ENCODE results near the gene DUSP7.

Gene DUSP7

GRCh38 chr3:52015438-52016228, 40.7 kb downstream of the DUSP7 start:
- no peak for TF ChIP-seq POLR2AphosphoS5 (IDR thresholded peaks at IDR 0.05; ENCODE audit: low read depth, low read length)
- no peak for TF ChIP-seq FOXP2 (optimal IDR thresholded peaks at IDR 0.05; ENCODE audit: borderline replicate concordance, extremely low read depth, extremely low read length, insufficient read depth)
- no peak for TF ChIP-seq TAF1 (IDR thresholded peaks at IDR 0.05; ENCODE audit: borderline replicate concordance, insufficient read depth, low read length)
- TF ChIP-seq SIN3A (IDR thresholded peaks at IDR 0.05; ENCODE audit: borderline replicate concordance, insufficient read depth, low read length) = no peak
- TF ChIP-seq REST (IDR thresholded peaks at IDR 0.05; ENCODE audit: insufficient read depth in 1 of 2, low read depth in 2 of 2, low read length in 2 of 2) = no peak

- no peak for TF ChIP-seq SIN3A (IDR thresholded peaks at IDR 0.05; ENCODE audit: borderline replicate concordance, insufficient read depth, low read length)
- TF ChIP-seq FOXP2 (optimal IDR thresholded peaks at IDR 0.05; ENCODE audit: borderline replicate concordance, extremely low read depth, extremely low read length, insufficient read depth) = no peak
- TF ChIP-seq TAF1 (IDR thresholded peaks at IDR 0.05; ENCODE audit: borderline replicate concordance, insufficient read depth, low read length) = no peak
- no peak for TF ChIP-seq REST (IDR thresholded peaks at IDR 0.05; ENCODE audit: insufficient read depth in 1 of 2, low read depth in 2 of 2, low read length in 2 of 2)
- no peak for TF ChIP-seq POLR2AphosphoS5 (IDR thresholded peaks at IDR 0.05; ENCODE audit: low read depth, low read length)
These were observed 41.8 kb downstream of the DUSP7 start for GRCh38 chr3:52014613-52015012.

DNA sequence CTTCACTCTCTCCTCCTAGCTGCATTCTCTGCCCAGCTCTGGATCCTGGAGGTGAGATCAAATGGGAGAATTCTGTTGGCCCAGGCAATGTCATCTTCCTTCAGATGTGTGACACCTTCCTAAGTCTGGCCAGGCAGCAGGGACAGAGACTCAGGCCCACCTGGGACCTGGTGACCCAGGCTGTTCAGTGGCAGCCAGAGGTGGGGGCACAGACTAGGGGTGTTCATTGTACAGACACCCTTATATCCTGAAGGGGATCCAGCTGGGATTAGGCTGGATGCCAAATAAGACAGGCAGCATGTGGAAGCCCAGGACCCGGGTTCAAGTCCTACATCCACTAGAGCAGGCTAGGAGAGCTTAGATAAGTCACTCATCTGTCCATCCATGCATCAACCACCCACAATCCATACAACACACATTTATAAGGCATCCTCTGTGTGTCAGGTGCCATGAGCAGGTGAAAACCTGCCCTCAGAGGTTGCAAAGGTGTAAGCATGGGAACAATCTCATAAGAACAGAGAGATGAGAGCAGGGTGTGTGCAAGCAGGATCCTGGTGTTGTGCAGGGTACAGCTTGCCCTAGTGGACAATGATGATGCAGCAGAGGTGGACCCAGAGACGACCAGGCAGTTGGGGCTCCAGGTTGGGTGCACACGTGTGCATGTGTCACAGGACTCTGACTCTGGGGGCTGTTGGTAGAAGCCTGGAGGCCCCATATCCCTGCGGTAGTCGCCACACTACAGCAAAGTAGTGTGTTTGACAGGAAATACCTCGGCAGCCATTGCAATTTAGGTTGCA, 42.4 kb downstream of the DUSP7 start:
- no peak for TF ChIP-seq REST (IDR thresholded peaks at IDR 0.05; ENCODE audit: insufficient read depth in 1 of 2, low read depth in 2 of 2, low read length in 2 of 2)
- no peak for TF ChIP-seq POLR2AphosphoS5 (IDR thresholded peaks at IDR 0.05; ENCODE audit: low read depth, low read length)
- TF ChIP-seq FOXP2 (optimal IDR thresholded peaks at IDR 0.05; ENCODE audit: borderline replicate concordance, extremely low read depth, extremely low read length, insufficient read depth) = no peak
- no peak for TF ChIP-seq SIN3A (IDR thresholded peaks at IDR 0.05; ENCODE audit: borderline replicate concordance, insufficient read depth, low read length)
- no peak for TF ChIP-seq TAF1 (IDR thresholded peaks at IDR 0.05; ENCODE audit: borderline replicate concordance, insufficient read depth, low read length)

GRCh38 chr3:52012699-52013098, 43.7 kb downstream of the DUSP7 start:
- TF ChIP-seq TAF1 (IDR thresholded peaks at IDR 0.05; ENCODE audit: borderline replicate concordance, insufficient read depth, low read length) (no peak), REST (IDR thresholded peaks at IDR 0.05; ENCODE audit: insufficient read depth in 1 of 2, low read depth in 2 of 2, low read length in 2 of 2) (no peak), FOXP2 (optimal IDR thresholded peaks at IDR 0.05; ENCODE audit: borderline replicate concordance, extremely low read depth, extremely low read length, insufficient read depth) (no peak), SIN3A (IDR thresholded peaks at IDR 0.05; ENCODE audit: borderline replicate concordance, insufficient read depth, low read length) (no peak), POLR2AphosphoS5 (IDR thresholded peaks at IDR 0.05; ENCODE audit: low read depth, low read length) (no peak)
